Mesendoderm (in vitro differentiated cells): ENCODE results near the gene RAD21L1.

ENCODE experiments used
- DNase-seq: peaks from one replicate; pipeline ENCODE4 v3.0.0; 2013
- H2AK5ac ChIP-seq: 2 replicates; pipeline ENCODE4 v1.6.1; 2013; ENCODE audit warnings: low read length, inconsistent platforms
- H2BK120ac ChIP-seq: 2 replicates; pipeline ENCODE4 v1.6.1; 2013; ENCODE audit warnings: low read depth, mild to moderate bottlenecking, low read length, moderate library complexity, mixed read lengths
- H2BK15ac ChIP-seq: replicated peaks from 2 replicates; pipeline ENCODE4 v1.6.1; 2013; ENCODE audit warnings: low read depth, mild to moderate bottlenecking, moderate library complexity
- H2BK5ac ChIP-seq: 2 replicates; pipeline ENCODE4 v1.6.1; 2013; ENCODE audit warnings: low read length, inconsistent platforms
- H3K18ac ChIP-seq: 2 replicates; pipeline ENCODE4 v1.6.1; 2013; ENCODE audit warnings: mild to moderate bottlenecking, low read length, mixed read lengths
- H3K23ac ChIP-seq: one replicate; pipeline ENCODE4 v1.6.1; 2013; ENCODE audit warnings: low read length
- H3K27ac ChIP-seq: 2 replicates; pipeline ENCODE4 v1.5.1; 2013; ENCODE audit warnings: low read depth, mild to moderate bottlenecking, inconsistent platforms, low read length, moderate library complexity
- H3K27me3 ChIP-seq: 2 replicates; pipeline ENCODE4 v1.6.1; 2013; ENCODE audit warnings: low read length, control low read depth, mild to moderate bottlenecking, inconsistent platforms; ENCODE audit not compliant: insufficient read depth, poor library complexity
- H3K36me3 ChIP-seq: 2 replicates; pipeline ENCODE4 v1.6.1; 2013; ENCODE audit warnings: low read length, inconsistent platforms; ENCODE audit not compliant: control insufficient read depth, insufficient read depth
- H3K4ac ChIP-seq: one replicate; pipeline ENCODE4 v1.6.1; 2013; ENCODE audit warnings: low read depth, mild to moderate bottlenecking, low read length, moderate library complexity
- H3K4me1 ChIP-seq: 2 replicates; pipeline ENCODE4 v1.6.1; 2013; ENCODE audit warnings: low read depth, low read length, inconsistent platforms; ENCODE audit not compliant: control insufficient read depth
- H3K4me2 ChIP-seq: 2 replicates; pipeline ENCODE4 v1.6.1; 2013; ENCODE audit warnings: low read length
- H3K4me3 ChIP-seq: 2 replicates; pipeline ENCODE4 v1.5.1; 2013; ENCODE audit warnings: mild to moderate bottlenecking, low read length
- H3K56ac ChIP-seq: one replicate; pipeline ENCODE4 v1.6.1; 2013; ENCODE audit warnings: low read length
- H3K79me1 ChIP-seq: 2 replicates; pipeline ENCODE4 v1.6.1; 2013; ENCODE audit warnings: low read length, inconsistent platforms
- H3K79me2 ChIP-seq: 2 replicates; pipeline ENCODE4 v1.6.1; 2013; ENCODE audit warnings: mild to moderate bottlenecking, low read length; ENCODE audit not compliant: control insufficient read depth, insufficient read depth
- H3K9ac ChIP-seq: 2 replicates; pipeline ENCODE4 v1.6.1; 2013; ENCODE audit warnings: low read length, inconsistent platforms
- H4K5ac ChIP-seq: one replicate; pipeline ENCODE4 v1.6.1; 2013; ENCODE audit warnings: low read length
- H4K8ac ChIP-seq: one replicate; pipeline ENCODE4 v1.6.1; 2013; ENCODE audit warnings: low read depth, mild to moderate bottlenecking, control low read depth, low read length, moderate library complexity
- WGBS: extraction: QIAGEN DNeasy Blood & Tissue Kit; methylation state at CpG from one replicate; pipeline ENCODE4 v1.1.7; 2013; ENCODE audit warnings: low lambda C conversion rate, missing lambda C conversion rate; ENCODE audit not compliant: insufficient coverage; ENCODE audit errors: extremely low coverage; 5-methylcytosine and 5-hydroxymethylcytosine counted together

The RAD21L1 gene

GRCh38 chr20:1281279-1282057 is 55.6 kb downstream of the RAD21L1 start:
- Histone ChIP-seq H3K4me3 (no peak overlapping the region), H2BK120ac (no peak overlapping the region)
- no CpG with 5 or more reads among the region's 7 CpGs for WGBS

GRCh38 chr20:1282966-1283365 is 57.1 kb downstream of the RAD21L1 start:
- Histone ChIP-seq H2BK15ac (no peak overlapping the region), H3K23ac (no peak overlapping the region), H3K36me3 (no peaks in the 10 kb centered on the region), H2BK120ac (no peak overlapping the region), H3K56ac (no peak overlapping the region), H3K4me3 (no peak overlapping the region), H2BK5ac (no peak overlapping the region), H3K9ac (no peak overlapping the region), H2AK5ac (no peak overlapping the region), H4K5ac (no peak overlapping the region), H3K4ac (no peak overlapping the region), H3K27me3 (no peaks in the 10 kb centered on the region), H3K4me1 (no peaks in the 10 kb centered on the region), H3K79me1 (no peaks in the 10 kb centered on the region), H3K27ac (no peak overlapping the region), H3K18ac (no peak overlapping the region), H3K79me2 (no peaks in the 10 kb centered on the region), H3K4me2 (no peak overlapping the region), H4K8ac (no peak overlapping the region)
- WGBS, result no CpG with 5 or more reads among the region's 3 CpGs
- no peak for DNase-seq

More at GRCh38 chr20:1281279-1282057, 55.6 kb downstream of the RAD21L1 start:
- Histone ChIP-seq H2BK15ac (no peak overlapping the region), H3K4ac (no peak overlapping the region), H3K27me3 (no peaks in the 10 kb centered on the region), H3K9ac (no peak overlapping the region), H3K36me3 (no peaks in the 10 kb centered on the region), H3K4me1 (no peaks in the 10 kb centered on the region), H4K5ac (no peak overlapping the region), H2AK5ac (no peak overlapping the region), H3K23ac (no peak overlapping the region), H2BK5ac (no peak overlapping the region), H3K79me1 (no peaks in the 10 kb centered on the region), H4K8ac (no peak overlapping the region), H3K4me2 (no peak overlapping the region), H3K79me2 (no peaks in the 10 kb centered on the region), H3K27ac (no peak overlapping the region), H3K56ac (no peak overlapping the region), H3K18ac (no peak overlapping the region)
- DNase-seq, result no peak

GRCh38 chr20:1283522-1284510 is 58.0 kb downstream of the RAD21L1 start:
- Histone ChIP-seq H3K36me3 (no peaks in the 10 kb centered on the region), H2BK120ac (no peak overlapping the region), H3K23ac (no peak overlapping the region), H2AK5ac (no peak overlapping the region), H3K9ac (no peak overlapping the region), H3K27me3 (no peaks in the 10 kb centered on the region), H4K5ac (no peak overlapping the region), H3K4ac (no peak overlapping the region), H2BK5ac (no peak overlapping the region), H3K4me2 (no peak overlapping the region), H2BK15ac (no peak overlapping the region), H3K27ac (no peak overlapping the region), H3K79me1 (no peaks in the 10 kb centered on the region), H4K8ac (no peak overlapping the region), H3K4me3 (no peak overlapping the region), H3K79me2 (no peaks in the 10 kb centered on the region), H3K4me1 (no peaks in the 10 kb centered on the region), H3K56ac (no peak overlapping the region), H3K18ac (no peak overlapping the region)
- peak; percentile 13 for DNase-seq
- no CpG with 5 or more reads among the region's 9 CpGs for WGBS

GRCh38 chr20:1286267-1287024 is 60.6 kb downstream of the RAD21L1 start:
- no peak overlapping the region for H3K23ac ChIP-seq
- no peak for DNase-seq
- H2AK5ac ChIP-seq, result no peak overlapping the region
- no CpG with 5 or more reads among the region's 9 CpGs for WGBS
- H3K4me1 ChIP-seq, result no peaks in the 10 kb centered on the region
- H3K4me3 ChIP-seq, result no peak overlapping the region
- no peaks in the 10 kb centered on the region for H3K79me1 ChIP-seq
- H3K56ac ChIP-seq, result no peak overlapping the region
- no peak overlapping the region for H2BK5ac ChIP-seq
- H3K18ac ChIP-seq, result no peak overlapping the region
- H4K8ac ChIP-seq, result no peak overlapping the region
- H2BK15ac ChIP-seq, result no peak overlapping the region
- H3K27ac ChIP-seq, result no peak overlapping the region
- no peak overlapping the region for H4K5ac ChIP-seq
- no peak overlapping the region for H3K4ac ChIP-seq
- no peaks in the 10 kb centered on the region for H3K36me3 ChIP-seq
- H3K4me2 ChIP-seq, result no peak overlapping the region
- no peaks in the 10 kb centered on the region for H3K27me3 ChIP-seq
- H3K79me2 ChIP-seq, result no peaks in the 10 kb centered on the region
- H2BK120ac ChIP-seq, result no peak overlapping the region
- H3K9ac ChIP-seq, result no peak overlapping the region

GRCh38 chr20:1287306-1287705 is 61.5 kb downstream of the RAD21L1 start:
- H3K4ac ChIP-seq, result no peak overlapping the region
- no peak overlapping the region for H3K9ac ChIP-seq
- H3K27me3 ChIP-seq, result no peaks in the 10 kb centered on the region
- no peaks in the 10 kb centered on the region for H3K79me2 ChIP-seq
- no peak overlapping the region for H3K27ac ChIP-seq
- H3K56ac ChIP-seq, result no peak overlapping the region
- no peak overlapping the region for H2BK120ac ChIP-seq
- no peak overlapping the region for H4K5ac ChIP-seq
- WGBS, result no CpG with 5 or more reads among the region's 1 CpG
- H2BK5ac ChIP-seq, result no peak overlapping the region
- no peak overlapping the region for H2AK5ac ChIP-seq
- no peak overlapping the region for H3K4me2 ChIP-seq
- no peak overlapping the region for H3K18ac ChIP-seq
- no peak overlapping the region for H3K4me3 ChIP-seq
- no peak overlapping the region for H2BK15ac ChIP-seq
- no peak overlapping the region for H3K23ac ChIP-seq
- DNase-seq, result no peak
- H4K8ac ChIP-seq, result no peak overlapping the region
- no peaks in the 10 kb centered on the region for H3K36me3 ChIP-seq
- no peaks in the 10 kb centered on the region for H3K79me1 ChIP-seq
- no peaks in the 10 kb centered on the region for H3K4me1 ChIP-seq
